ENCODE measurements around the gene PRRC1.

- TF ChIP-seq POLR2A (IDR thresholded peaks at IDR 0.05; ENCODE audit: low read depth) (no peak), POLR2AphosphoS5 (IDR thresholded peaks at IDR 0.05) (no peak)
- TF ChIP-seq, protein P1, sequence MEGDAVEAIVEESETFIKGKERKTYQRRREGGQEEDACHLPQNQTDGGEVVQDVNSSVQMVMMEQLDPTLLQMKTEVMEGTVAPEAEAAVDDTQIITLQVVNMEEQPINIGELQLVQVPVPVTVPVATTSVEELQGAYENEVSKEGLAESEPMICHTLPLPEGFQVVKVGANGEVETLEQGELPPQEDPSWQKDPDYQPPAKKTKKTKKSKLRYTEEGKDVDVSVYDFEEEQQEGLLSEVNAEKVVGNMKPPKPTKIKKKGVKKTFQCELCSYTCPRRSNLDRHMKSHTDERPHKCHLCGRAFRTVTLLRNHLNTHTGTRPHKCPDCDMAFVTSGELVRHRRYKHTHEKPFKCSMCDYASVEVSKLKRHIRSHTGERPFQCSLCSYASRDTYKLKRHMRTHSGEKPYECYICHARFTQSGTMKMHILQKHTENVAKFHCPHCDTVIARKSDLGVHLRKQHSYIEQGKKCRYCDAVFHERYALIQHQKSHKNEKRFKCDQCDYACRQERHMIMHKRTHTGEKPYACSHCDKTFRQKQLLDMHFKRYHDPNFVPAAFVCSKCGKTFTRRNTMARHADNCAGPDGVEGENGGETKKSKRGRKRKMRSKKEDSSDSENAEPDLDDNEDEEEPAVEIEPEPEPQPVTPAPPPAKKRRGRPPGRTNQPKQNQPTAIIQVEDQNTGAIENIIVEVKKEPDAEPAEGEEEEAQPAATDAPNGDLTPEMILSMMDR (IDR thresholded peaks at IDR 0.05): no peak
Observed at GRCh38 chr5:127508644-127509373, 8.6 kb upstream of the PRRC1 start.
